Pons (tissue), 1 donor: Measurements from ENCODE around the gene PLVAP.

Experiments used
- DNase-seq: peaks from one replicate; pipeline ENCODE4 v3.0.0-alpha.2; 2016; ENCODE audit warnings: low spot score

Gene PLVAP

GRCh38 chr19:17302391-17303166 is 74.6 kb downstream of the PLVAP start:
- DNase-seq, result no peak
